GM21576 (cell line): ENCODE results near the gene AMOT.

Source experiments
- ATAC-seq: cut with Tn5 transposase; IDR thresholded peaks from one replicate; pipeline ENCODE4 v1.9.1; 2021; ENCODE audit warnings: mild to moderate bottlenecking, moderate library complexity; ENCODE audit not compliant: unreplicated experiment

AMOT gene

DNA sequence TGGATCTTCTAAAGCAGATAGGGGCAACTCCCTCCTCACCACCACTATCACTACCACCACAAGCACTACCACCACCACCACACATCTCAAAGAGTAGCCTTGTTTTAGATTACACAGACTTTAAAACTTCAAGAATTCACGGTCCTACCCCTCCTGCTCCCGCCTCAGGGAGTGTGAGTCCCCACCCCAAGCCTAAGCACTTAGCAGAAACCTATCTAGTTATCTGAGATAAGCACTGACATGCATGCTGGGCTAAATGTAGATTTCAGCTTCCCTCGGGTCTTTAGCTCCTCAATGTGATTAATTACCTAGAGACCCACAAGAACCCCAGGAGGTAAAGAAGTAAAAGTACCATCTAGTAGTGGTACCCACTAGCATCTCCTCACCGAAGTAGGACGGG is 775 bp downstream of the AMOT start:
- no peak for ATAC-seq

DNA sequence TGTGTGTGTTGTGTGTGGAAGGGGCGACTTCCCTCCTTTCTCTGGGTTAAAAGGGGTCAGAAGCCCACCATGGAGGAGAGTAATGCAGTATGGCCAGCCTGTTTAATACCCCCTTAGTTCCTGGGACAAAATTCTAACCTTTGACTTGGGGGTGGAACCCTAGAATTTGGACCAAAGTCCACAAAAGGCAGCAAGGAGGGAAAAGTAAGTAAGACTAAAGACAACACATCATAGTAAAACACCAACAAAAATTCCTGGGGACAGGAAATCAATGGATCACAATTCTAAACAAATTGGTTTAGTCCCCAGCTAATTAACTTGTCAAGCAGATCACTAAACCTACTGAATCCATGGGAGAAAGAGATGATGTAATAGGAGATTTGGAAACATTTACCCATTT is 3.1 kb downstream of the AMOT start:
- ATAC-seq, result no peak

DNA sequence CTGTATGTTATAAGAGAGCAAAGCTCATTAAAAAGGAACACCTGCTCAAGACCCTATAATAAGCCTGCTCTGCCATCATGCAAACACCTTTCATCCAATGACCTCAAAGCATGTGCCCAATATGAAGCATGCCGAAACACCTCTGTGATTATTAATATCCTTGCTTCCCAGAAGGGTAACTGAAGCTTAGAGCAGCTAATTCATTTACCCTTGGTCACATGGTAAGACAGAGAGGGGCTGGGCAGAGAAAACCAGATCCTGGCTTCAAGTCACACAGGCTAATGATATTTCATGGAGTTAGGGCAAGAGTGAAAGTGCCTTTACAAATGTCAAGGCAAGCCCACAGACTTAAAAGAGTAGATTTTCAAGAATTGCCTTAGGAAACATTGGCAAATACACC is 5.6 kb downstream of the AMOT start:
- no peak for ATAC-seq

DNA sequence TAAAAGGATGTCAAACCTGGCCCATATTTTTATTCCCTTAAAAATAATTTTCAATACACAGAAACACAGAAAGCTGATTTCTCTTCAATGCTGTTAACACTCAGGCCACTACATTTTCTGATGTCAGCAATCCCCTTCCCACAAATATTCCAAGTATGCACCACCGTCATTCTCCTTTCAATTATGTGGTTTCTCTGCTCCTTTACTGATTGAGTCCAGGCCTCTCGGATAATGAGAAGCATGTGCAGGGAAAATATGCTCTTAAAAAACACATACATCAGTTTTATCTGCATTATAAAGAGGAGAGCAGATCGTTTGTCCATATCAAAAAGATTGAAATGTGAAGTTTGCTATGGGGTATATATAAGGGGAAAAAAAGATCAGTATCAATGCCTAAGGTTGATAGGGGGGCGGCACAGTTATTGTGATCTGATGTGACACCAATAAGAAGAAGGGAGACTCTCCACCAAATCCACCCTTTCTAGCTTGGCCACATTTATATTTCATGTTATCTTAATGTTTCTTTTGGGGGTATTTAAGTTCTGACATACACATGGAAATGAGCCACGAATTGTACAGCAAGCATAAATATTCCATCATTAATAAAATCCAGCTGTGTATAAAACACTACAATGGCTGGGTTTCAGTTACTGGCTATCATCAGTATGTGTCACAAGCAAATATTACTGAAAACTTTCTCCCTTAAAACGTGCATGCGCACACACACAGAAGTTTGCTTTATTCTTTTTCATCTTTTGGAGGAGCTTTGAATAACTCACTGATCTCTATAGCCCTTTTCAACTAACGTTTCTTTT is 6.4 kb downstream of the AMOT start:
- no peak for ATAC-seq

DNA sequence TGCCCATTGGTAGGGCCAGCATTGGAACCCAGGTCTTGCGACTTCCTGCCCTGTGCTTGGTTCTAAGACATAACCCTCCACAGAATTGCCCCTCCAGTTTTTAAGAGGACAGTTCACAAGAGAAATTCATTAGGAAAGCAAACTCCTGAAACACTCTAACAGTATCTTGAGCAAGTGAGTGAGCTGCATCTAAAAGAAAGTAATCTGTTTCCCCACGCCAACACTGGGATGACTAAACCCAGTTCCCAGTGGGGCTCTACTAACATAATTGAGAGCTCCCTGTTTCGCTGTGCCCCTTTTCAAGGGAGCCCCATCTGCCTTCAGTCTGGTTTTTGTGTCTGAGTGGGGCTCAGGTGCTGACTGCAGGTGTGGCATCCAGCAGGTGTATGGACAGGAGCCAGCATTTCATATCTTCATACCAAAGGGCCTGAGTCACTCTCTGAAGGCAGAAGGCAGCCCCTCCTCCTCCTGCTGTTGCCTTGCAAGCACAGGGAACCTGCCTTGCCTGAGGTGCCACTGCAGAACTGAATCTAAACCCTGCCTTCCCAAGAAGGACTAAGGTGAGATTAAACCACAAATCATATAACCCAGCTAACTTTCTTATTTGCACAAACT is 8.0 kb downstream of the AMOT start:
- ATAC-seq, result no peak

DNA sequence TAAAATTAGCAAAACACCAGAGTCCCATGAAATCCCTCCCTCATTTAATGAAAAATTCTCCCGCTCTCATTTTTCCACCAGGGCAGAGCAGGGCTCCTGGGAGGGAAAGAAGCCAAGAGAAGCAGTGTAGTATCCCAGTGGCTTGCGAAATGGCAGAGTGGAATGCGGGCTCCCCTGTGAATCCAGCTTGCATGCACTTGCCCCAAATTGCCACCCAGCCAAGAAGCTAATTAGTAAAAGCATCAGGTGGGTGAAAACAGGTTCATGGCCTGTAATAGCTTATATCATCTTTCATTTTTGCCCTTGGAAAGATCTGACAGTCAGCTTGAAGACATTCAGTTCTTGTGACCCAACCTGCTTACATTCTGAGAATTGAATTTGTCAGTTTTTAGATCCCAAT is 10.1 kb downstream of the AMOT start:
- no peak for ATAC-seq

DNA sequence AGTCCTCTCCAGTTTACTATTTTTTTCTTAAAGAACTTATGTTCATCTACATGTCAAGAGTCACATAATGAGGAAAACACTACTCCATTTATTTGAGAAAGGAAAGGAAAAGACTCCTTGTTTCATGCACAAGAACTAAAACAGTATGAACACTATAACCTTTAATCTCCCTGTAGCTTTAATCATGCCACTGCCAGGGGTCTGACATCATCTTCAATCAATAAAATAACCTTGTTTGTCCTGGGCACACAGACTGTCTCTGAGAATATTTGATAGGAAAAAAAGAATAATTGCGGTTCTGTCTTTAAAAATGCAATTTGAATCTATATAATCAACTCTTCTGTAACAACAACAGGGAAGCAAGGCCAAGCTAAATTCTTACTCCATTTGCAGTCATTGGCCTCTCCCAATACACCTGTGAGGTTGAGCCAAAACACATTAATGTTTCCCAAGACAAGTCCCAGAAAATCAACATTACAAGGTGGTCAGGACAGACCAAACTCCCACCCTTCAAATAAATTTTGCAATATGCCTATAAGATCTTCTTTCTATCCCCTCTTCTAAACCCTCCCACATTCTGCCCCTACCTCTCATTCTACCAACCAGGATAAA is 13.2 kb downstream of the AMOT start:
- no peak for ATAC-seq

DNA sequence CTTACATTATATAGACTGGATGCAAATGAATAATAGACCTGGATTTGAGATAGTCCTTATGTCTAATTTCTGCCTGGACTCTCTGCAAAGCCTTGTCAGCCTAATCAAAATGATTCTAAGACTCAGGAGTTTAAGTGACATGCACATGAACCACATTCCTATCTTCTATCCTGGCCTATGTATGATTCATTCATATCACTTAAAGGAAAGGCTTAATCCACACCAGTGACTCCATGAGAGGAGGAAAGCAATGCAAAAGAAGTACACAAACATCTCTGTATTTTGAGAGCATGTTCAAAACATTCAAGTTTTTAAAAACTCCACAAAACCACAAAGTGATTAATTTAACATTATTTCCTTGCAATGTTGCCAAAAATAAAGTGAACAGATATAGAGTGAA is 14.6 kb downstream of the AMOT start:
- no peak for ATAC-seq

DNA sequence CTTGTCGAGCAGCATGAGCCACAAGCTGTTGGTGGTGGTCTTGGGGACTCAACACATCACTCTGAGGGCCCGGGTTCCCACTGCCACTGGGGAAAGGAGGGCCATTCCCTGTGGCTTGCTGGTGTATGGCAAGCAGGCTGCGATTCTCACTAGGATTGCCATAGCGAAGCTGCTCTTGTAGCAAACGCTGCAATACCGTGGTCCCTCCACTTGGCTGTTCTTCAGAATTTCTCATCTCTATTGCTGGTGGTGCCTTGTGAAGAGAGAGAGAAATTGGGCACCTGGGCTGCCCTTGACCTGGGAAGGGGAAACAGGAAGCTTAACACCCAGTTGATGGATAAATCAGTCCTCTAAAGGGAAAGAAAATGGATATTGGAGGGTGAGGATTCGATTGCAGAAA is 17.7 kb downstream of the AMOT start:
- no peak for ATAC-seq

DNA sequence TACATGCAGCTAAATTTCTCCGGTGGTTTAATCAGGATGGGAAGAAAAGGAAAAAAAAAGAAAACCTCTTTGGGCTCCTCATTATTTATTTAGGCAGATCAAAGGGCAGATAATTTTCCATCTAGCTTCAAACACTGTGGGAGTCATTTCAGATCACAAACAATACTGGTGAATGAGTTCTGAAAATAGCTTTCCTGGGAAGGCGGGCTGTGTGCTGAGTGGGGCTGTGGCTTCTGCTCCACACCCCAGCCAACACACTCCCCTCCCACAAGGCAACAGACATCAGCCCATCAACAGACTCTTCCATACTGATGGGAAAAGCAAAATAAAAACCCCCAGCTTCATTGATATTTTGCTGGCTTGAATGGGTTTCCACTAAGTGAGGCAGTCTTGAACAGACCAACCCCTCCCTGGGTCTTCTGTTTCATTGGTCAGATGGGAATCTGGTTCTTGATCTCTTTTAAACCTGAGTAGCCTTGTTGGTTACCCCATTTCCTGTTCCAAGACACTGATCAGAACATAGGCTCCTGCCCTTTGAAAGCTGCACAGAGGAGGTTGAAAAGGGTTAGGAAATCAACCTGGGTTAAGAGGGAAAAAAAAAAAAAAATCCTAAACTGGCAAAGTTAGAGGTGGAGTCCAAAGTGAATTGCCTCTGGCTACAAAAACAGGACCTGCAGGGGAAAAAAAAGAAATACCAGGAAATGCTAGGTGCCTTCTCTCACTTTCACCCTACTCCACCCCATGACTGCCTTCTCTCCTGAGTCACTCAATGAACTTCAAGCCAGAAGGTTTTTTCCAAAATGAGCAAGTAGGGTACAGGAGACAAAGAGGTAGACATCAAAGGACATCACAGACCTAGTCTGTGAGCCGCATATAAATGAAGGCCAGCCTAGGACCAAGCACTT is 20.0 kb downstream of the AMOT start:
- no peak for ATAC-seq

DNA sequence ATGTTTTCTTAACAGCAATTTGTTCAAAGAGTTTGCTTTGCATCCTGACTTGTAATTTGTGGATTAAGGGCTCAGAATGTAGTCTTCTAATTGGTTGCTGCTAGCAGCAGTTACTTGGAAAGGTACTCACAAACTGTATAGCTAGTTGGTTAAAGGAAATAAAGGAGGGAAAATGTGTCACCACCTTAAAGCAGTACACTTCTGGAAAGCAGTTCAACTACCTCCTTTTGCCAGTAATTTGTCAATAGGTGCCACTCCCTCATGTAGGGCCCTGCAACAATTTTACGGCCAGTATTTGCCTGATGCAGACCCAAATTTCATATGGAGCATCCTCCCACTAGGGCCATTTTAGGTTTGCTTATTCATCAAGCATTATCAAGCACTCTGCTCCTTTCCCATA is 20.8 kb downstream of the AMOT start:
- ATAC-seq, result no peak

DNA sequence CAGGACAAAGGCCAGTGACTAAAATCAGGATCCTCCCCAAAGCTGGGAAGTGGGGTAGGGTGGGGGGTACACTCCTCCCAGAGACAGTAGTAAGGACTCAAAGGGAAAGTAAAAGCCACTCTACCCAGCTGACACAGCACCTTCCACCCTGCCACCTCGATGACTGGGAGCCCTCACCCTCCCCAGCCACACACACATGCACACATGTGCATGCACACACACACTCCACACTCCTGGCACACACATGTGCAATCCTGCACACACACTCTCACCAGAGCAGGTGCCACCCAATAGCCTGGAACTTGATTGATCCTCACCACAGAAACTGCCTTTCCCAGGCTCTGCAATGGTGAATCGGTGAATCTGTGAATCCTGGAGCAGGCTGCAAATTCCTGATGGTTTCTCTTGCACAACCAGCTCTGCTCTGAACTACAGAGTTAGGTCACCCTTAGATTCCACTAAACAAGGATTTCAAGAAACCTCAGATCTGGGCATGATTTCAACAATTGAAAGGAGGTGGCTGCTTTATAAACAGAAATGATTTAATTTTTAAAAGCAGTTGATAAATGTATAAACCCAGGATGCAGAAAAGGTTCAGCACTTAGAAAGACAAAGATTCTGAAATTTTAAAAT is 21.5 kb downstream of the AMOT start:
- no peak for ATAC-seq

DNA sequence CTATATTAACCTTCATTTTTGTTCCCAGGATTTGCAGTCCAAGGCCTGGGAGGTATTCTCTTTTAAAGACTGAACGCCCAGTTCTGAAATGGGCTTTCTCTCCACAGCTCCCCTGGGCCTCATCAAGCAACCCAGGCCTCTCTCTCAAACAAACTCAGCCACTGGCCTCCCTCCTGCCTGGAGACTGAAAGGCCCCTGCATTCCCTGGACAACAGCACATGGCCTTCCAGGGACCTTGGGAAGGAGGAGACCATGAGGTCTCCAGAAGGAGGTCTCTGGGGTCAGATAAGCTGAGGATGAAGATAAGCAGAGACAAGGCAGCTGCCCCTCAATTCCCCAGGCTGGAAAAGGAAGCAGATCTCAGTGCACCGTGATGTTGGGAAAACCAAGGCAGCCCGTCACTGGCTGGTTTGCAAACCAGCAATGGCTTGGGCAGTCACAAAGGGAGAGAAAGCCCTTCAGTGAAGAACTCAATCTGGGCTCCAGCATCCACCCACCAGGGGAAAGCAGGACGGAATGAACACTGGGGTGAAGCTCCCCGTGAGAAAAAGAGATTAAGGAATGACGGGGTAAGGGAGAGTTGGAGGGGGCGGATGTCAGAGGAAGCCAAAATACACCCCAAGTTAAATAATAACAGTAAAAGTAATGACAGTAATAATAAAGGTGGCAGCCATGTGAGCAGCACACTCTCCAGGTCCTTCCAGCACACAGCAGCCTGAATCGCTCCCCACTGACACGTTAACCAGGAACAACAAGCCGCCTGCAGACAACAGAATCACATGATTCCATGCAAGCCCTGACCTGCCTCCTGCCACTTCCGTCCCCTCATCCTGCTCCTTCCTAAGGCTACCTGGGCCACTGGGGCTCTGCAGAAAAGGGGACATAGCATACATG is 22.3 kb downstream of the AMOT start:
- no peak for ATAC-seq

DNA sequence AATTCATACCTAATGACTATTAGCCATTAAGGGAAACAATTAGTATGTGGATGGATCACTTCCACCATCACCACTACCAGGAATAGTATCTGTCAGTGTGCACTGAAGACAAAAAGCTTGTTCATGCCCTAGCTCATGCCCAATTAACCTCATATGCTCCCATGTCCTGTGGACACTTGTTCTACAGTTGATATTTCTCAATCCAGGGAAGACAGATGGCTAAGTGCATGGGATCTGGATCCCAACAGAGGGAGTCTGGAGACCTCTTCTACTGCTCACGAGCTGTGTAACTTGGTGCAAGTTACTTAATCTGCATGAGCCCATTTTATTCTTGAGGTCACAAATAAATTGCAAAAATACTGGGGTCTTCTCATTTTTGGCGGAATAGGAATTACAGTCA is 23.7 kb downstream of the AMOT start:
- no peak for ATAC-seq

DNA sequence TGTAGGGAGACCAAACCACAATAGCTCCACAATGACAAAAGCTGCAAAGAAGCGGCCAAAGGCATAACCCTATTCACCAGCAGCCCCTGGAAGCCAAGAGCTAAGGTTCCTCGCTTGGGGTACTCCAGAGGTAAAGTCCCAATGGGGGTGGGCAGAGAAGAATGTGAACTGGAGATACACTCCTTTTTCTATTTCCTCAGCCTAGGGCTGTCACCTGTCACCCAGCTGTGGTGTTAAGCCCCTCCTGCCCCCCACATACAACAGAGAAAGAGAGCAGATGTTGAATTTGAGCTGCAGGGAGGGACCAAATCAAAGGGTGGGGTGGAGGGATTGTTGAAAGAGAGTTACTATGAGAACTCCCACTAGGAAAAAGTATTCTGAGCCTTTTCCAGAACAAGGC is 26.1 kb downstream of the AMOT start:
- no peak for ATAC-seq

DNA sequence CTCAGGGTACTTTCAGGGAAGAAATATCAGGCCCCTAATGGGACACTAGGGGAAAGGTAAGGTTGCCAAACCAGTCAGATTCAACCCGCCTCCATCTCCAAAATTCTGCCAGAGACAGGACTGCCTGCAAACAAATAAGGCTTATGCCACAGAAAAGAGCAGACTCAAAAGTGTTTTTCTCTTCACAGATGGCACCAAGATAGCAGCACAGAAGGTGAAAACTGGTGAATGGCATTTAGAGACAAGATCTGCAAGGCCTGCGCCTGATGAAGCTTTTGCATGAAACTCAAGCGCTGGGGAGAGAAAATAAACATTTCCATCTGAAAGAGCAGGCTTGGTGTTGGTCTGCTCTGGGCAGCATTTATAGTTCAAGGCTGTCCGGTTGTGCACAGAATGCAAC is 27.9 kb downstream of the AMOT start:
- no peak for ATAC-seq

DNA sequence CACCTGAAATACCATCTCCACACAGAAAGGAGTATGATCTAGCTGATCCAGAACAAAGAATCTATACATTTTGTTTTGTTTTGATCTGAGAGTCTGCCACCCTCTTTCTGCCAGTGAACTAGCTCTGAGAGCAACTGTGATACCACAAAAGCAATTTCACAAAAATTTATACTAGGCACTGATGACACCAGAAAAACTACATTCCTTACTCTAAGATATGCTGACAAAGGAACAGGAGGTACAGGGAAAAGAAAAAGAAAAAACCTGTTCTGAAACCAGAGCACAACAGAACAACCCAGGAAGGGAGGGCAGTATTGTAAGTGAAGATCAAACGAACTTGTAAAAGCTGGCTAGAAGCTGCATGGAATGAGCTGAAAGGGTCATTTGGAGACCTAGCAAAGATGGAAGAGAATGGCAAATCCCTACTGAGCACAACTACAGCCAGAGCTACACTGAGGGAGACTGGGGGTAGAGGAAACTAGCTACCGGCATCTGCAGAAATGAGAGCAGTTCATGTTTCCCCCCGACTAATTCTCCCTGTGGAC is 31.9 kb downstream of the AMOT start:
- ATAC-seq, result no peak

DNA sequence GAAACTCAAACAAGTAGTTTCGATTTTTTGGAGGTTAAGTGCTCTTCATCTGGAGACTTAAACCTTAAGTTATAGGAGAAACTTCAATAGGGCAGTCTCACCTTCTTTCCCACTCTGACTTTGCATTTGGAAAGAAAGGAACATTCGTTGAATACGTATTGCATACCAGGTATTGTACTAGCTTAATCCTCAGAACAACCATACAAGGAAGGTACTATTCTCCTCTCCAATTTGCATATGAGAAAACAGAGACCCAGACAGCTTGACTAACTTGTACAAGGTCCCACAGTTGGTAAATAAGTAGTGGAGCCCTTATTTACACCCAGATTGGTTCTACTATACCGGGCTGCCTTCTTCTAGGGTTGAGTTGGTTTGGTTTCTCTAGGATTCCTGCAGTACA is 32.6 kb downstream of the AMOT start:
- no peak for ATAC-seq

DNA sequence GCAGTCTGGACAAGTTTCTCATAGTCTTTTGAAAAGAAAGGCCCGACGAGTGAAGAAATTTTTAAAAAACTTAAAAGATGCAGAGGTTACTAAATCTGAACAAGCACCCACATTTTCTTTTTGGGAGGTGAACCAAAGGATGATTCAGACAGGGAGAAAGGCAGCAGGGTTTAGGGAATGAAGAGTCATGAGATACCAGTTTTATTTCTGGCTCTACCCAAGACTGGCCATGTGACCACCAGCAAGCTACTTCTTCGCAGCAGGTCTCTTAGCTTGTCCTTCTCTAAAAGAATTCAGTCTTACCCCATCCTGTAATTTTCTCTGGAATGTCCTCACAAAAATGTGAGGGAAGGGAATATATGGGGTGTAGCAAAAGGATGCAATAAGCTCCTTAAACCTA is 37.6 kb downstream of the AMOT start:
- no peak for ATAC-seq

DNA sequence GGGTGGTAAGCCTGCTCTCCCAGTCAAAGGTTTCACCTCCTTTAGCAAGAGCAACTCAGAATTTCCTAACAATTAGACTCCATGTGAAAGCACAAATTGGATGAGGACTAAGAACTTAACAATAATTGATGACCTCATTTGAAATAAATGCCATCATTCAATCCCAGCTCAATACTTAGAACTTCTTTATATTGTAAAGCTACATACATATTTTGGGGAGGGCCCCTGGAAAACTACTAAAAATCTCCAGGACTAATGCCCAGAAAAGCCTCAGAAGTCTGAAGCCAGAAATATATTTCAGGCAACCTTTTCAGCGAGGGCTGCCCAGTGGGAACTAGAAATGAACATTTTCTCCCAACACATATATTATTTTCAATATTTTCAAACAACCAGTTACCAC is 38.1 kb downstream of the AMOT start:
- no peak for ATAC-seq
